Prostate gland (tissue), 2 donors: ENCODE data around the gene TTLL12.

ENCODE experiments used
- POLR2A ChIP-seq: fragments of 450-650 bp; IDR thresholded peaks from one replicate; pipeline ENCODE4 v1.6.1; 2016; ENCODE audit warnings: antibody characterized with exemption, mild to moderate bottlenecking
- POLR2AphosphoS5 ChIP-seq: sonication (generic); formaldehyde crosslinking; IDR thresholded peaks from one replicate; pipeline ENCODE4 v1.6.1; 2017; ENCODE audit warnings: antibody characterized with exemption
- TF ChIP-seq, protein P1 (sequence below), 4 experiments: fragments of 200-600 bp in 2 of 4; fragments of 450-650 bp in 2 of 4; sonication (generic) in 2 of 4; IDR thresholded peaks; 1 replicate in 3 of 4; 2 replicates in 1 of 4; pipeline ENCODE4 v1.5.1; 2016 to 2019; ENCODE audit warnings: antibody characterized with exemption in 4 of 4, mild to moderate bottlenecking in 2 of 4, moderate library complexity in 2 of 4

DNA sequence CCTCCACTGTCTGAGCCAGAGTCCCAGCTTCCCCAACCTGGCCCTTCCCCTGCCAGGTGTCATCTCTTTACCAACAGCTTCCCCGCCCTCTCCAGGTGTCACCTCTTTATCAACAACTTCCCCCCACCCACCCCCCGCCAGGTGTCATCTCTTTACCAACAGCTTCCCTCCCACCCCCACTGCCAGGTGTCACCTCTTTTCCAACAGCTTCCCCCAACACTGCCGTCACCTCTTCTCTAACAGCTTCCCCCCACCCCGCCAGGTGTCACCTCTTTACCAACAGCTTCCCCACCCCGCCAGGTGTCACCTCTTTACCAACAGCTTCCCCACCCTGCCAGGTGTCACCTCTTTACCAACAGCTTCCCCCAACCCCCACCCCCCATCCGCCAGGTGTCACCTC is 29.8 kb upstream of the TTLL12 start:
- TF ChIP-seq, protein P1, sequence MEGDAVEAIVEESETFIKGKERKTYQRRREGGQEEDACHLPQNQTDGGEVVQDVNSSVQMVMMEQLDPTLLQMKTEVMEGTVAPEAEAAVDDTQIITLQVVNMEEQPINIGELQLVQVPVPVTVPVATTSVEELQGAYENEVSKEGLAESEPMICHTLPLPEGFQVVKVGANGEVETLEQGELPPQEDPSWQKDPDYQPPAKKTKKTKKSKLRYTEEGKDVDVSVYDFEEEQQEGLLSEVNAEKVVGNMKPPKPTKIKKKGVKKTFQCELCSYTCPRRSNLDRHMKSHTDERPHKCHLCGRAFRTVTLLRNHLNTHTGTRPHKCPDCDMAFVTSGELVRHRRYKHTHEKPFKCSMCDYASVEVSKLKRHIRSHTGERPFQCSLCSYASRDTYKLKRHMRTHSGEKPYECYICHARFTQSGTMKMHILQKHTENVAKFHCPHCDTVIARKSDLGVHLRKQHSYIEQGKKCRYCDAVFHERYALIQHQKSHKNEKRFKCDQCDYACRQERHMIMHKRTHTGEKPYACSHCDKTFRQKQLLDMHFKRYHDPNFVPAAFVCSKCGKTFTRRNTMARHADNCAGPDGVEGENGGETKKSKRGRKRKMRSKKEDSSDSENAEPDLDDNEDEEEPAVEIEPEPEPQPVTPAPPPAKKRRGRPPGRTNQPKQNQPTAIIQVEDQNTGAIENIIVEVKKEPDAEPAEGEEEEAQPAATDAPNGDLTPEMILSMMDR (IDR thresholded peaks at IDR 0.05): no peak
- TF ChIP-seq POLR2A (no peak), POLR2AphosphoS5 (no peak)
